Activated naive CD4-positive, alpha-beta T cell treated with anti-CD3 and anti-CD28 coated beads for 36 hours (primary cell): ENCODE results near the gene PBX1. TPM values are rescaled to one million over a fixed set of nuclear protein-coding genes. Genes with fewer than 3 reads are reported as not detected.

Experiments
- CTCF ChIA-PET: fragments of 350-600 bp; sonication (Branson Sonifier 250); formaldehyde crosslinking; loops from one replicate; lab custom pipeline; 2021; ENCODE audit warnings: antibody characterized with exemption; lab: Charles Lee
- DNase-seq: peaks from one replicate; pipeline ENCODE4 v3.0.0-alpha.2; 2020
- H3K27ac Mint-ChIP-seq: one replicate; pipeline ENCODE4 v1.8.0; 2021; ENCODE audit warnings: mild to moderate bottlenecking, mixed read lengths
- H3K27me3 Mint-ChIP-seq: one replicate; pipeline ENCODE4 v1.8.0; 2021; ENCODE audit warnings: low read depth, mixed read lengths
- H3K36me3 Mint-ChIP-seq: one replicate; pipeline ENCODE4 v1.8.0; 2021; ENCODE audit warnings: low read depth, mixed read lengths
- H3K4me1 Mint-ChIP-seq: one replicate; pipeline ENCODE4 v1.8.0; 2021; ENCODE audit warnings: low read depth, mixed read lengths
- H3K4me3 Mint-ChIP-seq: one replicate; pipeline ENCODE4 v1.8.0; 2021; ENCODE audit warnings: mild to moderate bottlenecking, moderate library complexity, mixed read lengths
- H3K9me3 Mint-ChIP-seq: one replicate; pipeline ENCODE4 v1.8.0; 2021; ENCODE audit warnings: mixed read lengths
- intact Hi-C: fragments of 100-400 bp; cut with micrococcal nuclease; formaldehyde crosslinking; loops from one replicate; pipeline ENCODE4 v1.15.1; 2023
- total RNA-seq, 2 experiments: library from RNA; stranded (reverse); gene quantifications; one replicate each; pipeline ENCODE4 v1.2.3, GENCODE V29; 2021

Gene PBX1
- total RNA-seq, 2 experiments from 2014 or later, result 0.27 to 0.31 TPM

DNA sequence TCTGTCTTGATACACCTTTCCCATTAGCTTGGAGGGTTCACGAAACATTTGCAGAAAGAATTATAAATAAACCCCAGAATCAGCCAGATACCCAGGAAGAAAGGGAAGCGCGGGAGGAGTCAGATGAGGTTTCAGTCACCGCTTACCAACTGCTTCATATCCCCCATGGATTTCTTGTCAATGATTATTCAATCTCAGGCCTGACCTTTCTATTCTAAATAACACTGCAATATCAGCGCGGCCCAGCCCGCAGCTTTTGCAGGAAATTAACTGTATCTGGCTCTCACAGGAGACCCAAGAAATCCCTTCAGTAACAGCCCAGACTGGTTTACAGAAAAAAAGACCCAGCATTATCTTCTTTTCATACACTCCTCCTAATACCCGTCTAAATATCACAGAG lies 308.6 kb downstream of the PBX1 start:
- Mint-ChIP-seq H3K27me3 (no peaks in the 10 kb centered on the region), H3K4me3 (no peak overlapping the region), H3K9me3 (no peaks in the 10 kb centered on the region), H3K27ac (no peak overlapping the region), H3K36me3 (no peaks in the 10 kb centered on the region), H3K4me1 (no peaks in the 10 kb centered on the region)
- DNase-seq, result no peak
- intact Hi-C loops, result no loop called here
- CTCF ChIA-PET, result no interaction called here

DNA sequence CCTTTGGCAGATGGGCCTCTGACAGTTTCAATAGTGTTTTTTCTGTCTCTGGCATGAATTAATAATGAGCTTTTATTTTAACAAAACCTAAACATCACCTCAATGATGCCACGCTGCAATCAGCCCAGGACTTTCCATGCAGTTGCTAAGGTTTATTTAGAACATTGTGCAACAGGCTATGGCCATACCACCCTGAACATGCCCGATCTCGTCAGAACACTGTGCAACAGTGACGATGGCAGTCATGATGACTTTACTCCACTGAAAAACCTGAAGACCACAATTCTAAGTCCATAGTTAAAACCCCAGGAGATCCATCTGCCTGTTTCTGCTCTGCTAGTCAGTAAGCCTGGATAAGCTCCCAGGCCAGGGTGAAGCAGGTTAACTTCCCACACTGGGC lies 310.0 kb downstream of the PBX1 start:
- H3K4me3 Mint-ChIP-seq, result no peak overlapping the region
- no peaks in the 10 kb centered on the region for H3K36me3 Mint-ChIP-seq
- CTCF ChIA-PET, result no interaction called here
- H3K27me3 Mint-ChIP-seq, result no peaks in the 10 kb centered on the region
- intact Hi-C loops, result no loop called here
- H3K9me3 Mint-ChIP-seq, result no peaks in the 10 kb centered on the region
- H3K4me1 Mint-ChIP-seq, result no peaks in the 10 kb centered on the region
- H3K27ac Mint-ChIP-seq, result no peak overlapping the region
- no peak for DNase-seq

DNA sequence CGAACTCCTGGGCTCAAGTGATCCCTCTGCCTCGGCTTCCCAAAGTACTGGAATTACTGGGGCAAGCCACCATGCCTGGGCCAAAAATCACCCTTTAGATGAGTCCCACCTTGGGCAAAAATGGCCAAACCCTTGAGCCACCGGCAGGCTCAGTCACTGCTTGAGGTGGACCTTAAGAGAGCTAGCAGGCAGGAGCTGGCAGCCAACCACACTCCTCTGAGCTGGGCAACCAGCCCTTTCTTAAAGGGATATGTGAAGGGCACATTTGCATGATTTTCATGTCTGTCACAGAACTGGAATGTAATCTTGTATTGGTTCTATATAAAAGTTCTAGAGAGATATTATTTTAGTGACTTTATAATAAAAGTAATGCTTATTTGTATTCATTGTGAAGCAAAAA lies 316.5 kb downstream of the PBX1 start:
- Mint-ChIP-seq H3K27ac (no peak overlapping the region), H3K4me3 (no peak overlapping the region), H3K27me3 (no peaks in the 10 kb centered on the region), H3K4me1 (no peaks in the 10 kb centered on the region), H3K36me3 (no peaks in the 10 kb centered on the region), H3K9me3 (no peaks in the 10 kb centered on the region)
- CTCF ChIA-PET, result no interaction called here
- DNase-seq, result no peak
- intact Hi-C loops, result no loop called here

DNA sequence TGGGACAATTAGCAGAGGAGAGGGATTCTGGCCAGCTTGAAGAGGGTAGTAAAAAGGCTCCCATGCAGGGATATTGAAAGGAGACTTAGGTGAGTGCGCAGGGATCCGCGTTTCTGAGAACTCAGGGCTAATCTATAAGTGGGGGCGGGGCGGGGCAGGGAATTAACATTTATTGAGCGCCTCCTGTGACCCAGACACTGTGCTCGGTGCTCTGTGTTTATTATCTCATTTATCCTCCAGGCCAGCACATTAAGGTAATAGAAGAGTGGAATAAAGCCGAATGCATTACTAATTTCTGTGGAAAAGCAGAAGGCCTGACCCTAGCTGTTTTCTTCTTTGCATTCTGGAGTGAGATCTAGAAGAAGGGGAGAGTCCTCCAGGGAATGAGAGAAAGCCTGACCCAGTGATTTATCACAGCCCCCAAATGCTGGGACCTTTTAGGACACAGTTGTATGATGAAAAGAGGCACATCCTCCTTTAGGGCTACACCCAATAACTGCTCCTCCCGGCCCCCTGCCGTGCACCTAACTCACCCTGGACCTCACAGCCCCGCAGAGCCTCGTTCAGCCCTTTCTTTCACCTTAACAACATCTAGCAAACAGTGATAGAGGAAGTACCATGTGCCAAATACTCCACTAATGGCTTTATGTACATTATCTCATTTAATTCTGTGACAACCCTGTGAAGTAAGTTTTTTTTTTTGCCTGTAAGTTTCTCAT lies 317.6 kb downstream of the PBX1 start:
- no peak overlapping the region for H3K4me3 Mint-ChIP-seq
- H3K27me3 Mint-ChIP-seq, result no peaks in the 10 kb centered on the region
- H3K9me3 Mint-ChIP-seq, result no peaks in the 10 kb centered on the region
- no peaks in the 10 kb centered on the region for H3K36me3 Mint-ChIP-seq
- H3K4me1 Mint-ChIP-seq, result no peaks in the 10 kb centered on the region
- no peak overlapping the region for H3K27ac Mint-ChIP-seq
- DNase-seq, result no peak
- CTCF ChIA-PET, result no interaction called here
- intact Hi-C loops, result no loop called here

DNA sequence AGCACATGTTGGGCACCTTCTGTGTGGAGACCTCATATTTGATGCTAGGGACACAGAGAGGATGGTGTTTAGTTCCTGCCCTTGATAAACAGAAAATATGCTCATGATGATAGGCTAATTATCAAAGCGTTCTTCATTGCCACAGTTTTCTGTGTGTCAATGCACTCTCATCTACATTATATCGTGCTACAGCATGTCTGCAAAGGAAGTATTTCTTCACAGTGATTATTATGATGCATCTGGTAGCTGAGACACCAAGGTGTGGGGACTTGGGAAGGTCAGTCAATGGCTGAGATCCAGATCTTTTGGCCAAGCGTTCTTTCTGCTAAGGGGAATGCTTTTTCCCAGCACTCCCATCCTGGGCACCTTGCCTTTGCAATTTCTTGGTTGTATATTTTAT lies 321.2 kb downstream of the PBX1 start:
- no peaks in the 10 kb centered on the region for H3K9me3 Mint-ChIP-seq
- H3K4me3 Mint-ChIP-seq, result no peak overlapping the region
- CTCF ChIA-PET, result no interaction called here
- no peaks in the 10 kb centered on the region for H3K27me3 Mint-ChIP-seq
- H3K27ac Mint-ChIP-seq, result no peak overlapping the region
- DNase-seq, result no peak
- intact Hi-C loops, result no loop called here
- no peaks in the 10 kb centered on the region for H3K4me1 Mint-ChIP-seq
- no peaks in the 10 kb centered on the region for H3K36me3 Mint-ChIP-seq

DNA sequence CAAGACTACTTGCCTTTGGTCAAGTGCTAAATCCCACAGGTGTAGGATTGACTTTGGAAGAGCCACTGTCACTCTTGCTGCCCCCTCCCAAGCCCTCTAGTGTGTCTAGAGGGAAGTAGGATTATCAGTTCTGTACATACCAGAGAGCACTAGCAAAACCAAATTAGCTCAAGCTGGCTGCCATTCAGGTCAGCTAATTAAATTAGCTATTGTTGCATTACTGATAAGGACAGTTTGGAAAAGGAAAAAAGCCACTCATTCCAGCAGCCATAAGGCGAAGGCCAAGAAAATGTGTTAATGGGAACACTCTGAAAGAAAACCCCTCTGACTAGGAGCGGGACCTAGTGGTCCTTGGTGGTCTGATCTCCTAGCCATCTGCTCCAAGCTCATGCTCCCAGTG lies 321.7 kb downstream of the PBX1 start:
- Mint-ChIP-seq H3K4me1 (no peaks in the 10 kb centered on the region), H3K27ac (no peak overlapping the region), H3K4me3 (no peak overlapping the region), H3K9me3 (no peaks in the 10 kb centered on the region), H3K27me3 (no peaks in the 10 kb centered on the region), H3K36me3 (no peaks in the 10 kb centered on the region)
- intact Hi-C loops, result no loop called here
- DNase-seq, result no peak
- CTCF ChIA-PET, result no interaction called here

DNA sequence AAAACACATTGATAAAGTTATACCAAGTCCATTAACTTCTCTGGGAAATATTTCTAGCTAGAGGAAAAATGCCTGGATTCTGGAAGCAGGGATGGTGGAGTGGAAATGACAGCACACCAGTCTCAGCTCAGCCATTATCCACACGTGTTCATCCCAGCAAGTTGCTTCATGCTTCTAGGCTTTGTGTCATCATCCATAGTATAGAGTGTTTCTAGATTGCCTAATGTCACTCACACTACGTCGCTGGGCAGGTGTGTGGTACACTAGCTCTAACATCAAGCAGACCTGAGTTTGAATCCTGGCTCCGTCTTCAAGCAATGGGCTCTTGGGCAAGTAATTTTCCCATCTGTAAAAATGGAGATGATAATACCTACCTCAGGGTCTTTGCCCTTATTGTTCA lies 326.3 kb downstream of the PBX1 start:
- DNase-seq, result no peak
- Mint-ChIP-seq H3K36me3 (no peaks in the 10 kb centered on the region), H3K9me3 (no peaks in the 10 kb centered on the region), H3K4me3 (no peak overlapping the region), H3K4me1 (no peaks in the 10 kb centered on the region), H3K27ac (no peak overlapping the region), H3K27me3 (no peaks in the 10 kb centered on the region)
- intact Hi-C loops, result no loop called here
- CTCF ChIA-PET, result no interaction called here

DNA sequence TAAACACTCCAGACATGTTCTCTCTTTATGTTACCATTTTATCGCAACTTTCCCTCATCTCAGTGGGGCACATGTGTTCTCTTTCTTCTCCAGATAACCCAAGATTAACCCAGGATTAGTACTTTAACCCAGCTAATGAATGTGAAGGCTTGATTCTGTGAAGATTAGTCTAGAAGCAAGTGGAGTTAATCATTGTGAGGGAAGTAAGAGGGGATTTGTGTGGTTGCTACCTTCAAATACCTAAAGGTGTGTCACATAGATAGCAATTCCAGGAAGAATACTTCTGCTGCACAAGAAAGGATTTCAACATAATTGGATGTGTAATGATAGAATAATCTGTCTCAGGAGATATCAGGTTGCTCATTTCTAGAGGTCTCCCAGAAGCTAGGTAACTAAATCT lies 327.1 kb downstream of the PBX1 start:
- H3K36me3 Mint-ChIP-seq, result no peaks in the 10 kb centered on the region
- no peaks in the 10 kb centered on the region for H3K9me3 Mint-ChIP-seq
- H3K27ac Mint-ChIP-seq, result no peak overlapping the region
- H3K4me1 Mint-ChIP-seq, result no peaks in the 10 kb centered on the region
- CTCF ChIA-PET, result no interaction called here
- intact Hi-C loops, result no loop called here
- no peak overlapping the region for H3K4me3 Mint-ChIP-seq
- DNase-seq, result no peak
- no peaks in the 10 kb centered on the region for H3K27me3 Mint-ChIP-seq

DNA sequence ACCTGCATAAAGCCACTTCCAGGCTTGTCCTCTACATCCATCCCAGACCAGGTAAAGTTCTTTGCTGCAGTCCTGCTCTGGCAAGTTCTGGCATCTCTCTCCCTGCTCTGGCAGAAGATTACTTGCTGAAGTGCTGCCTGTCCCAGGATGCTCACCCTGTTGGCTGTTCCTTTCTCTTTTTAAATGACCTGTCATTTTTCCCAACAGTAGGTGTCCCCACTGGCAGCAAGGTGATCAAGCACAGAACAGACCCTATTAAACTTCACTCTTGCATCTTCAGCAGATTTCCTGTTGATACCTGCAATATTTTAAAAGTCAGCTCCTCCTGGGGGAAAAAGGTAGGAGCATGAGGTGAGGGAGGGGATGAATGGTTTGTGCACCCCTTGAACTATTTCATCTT lies 332.6 kb downstream of the PBX1 start:
- Mint-ChIP-seq H3K36me3 (no peaks in the 10 kb centered on the region), H3K27ac (no peak overlapping the region), H3K4me3 (no peak overlapping the region), H3K9me3 (no peaks in the 10 kb centered on the region), H3K27me3 (no peaks in the 10 kb centered on the region), H3K4me1 (no peaks in the 10 kb centered on the region)
- CTCF ChIA-PET, result interaction anchor here (1.5 kb wide), 1 partner anchor 23 kb away, joined by 3 read pairs; no protein-coding TSS in a partner anchor
- no peak for DNase-seq
- intact Hi-C loops, result no loop called here

DNA sequence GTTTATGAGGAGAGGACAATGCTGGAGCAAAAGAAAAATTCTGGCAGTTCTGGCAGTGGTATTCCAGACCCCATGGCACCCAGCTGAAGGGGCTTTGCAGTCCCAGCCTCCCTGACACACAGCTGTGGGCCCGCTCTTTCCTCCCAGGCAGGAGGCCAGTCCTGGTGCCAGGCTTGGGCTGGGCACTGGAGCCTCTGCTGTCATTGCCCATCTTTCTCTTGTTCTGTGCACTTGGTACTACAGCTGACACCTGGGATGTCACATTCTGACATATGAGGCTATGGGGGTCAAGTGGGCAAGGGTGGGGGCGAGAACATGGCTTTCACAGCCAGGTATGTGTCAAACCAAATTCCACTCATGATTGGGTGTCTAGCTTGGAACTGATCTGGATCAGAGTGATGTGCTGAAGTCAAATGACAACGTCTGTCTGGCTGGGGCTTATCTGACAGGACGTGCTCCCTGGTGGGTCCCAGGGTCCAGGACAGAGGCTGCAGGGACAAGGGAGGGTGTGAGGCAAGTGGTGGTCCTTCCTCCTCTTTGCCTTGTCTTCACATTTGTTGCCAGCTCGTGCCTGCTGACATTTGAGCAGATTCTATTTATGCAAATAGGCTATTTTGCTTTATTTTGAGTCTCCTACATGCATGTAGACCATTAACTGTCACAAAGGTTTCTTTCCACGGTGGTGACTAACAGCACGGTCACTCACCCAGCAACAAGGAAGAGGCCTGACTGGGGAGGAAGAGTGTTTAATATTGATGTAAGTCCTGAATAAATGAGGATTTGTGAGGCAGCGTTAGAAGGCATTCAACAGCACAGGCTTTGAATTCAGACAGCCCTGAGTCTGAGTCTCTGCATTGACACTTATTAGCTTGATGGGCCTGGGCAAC lies 336.3 kb downstream of the PBX1 start:
- no peak overlapping the region for H3K4me3 Mint-ChIP-seq
- H3K27ac Mint-ChIP-seq, result no peak overlapping the region
- CTCF ChIA-PET, result no interaction called here
- H3K4me1 Mint-ChIP-seq, result no peaks in the 10 kb centered on the region
- DNase-seq, result no peak
- no peaks in the 10 kb centered on the region for H3K27me3 Mint-ChIP-seq
- intact Hi-C loops, result no loop called here
- no peaks in the 10 kb centered on the region for H3K36me3 Mint-ChIP-seq
- peaks cover 5% of the 10 kb centered on the region for H3K9me3 Mint-ChIP-seq

DNA sequence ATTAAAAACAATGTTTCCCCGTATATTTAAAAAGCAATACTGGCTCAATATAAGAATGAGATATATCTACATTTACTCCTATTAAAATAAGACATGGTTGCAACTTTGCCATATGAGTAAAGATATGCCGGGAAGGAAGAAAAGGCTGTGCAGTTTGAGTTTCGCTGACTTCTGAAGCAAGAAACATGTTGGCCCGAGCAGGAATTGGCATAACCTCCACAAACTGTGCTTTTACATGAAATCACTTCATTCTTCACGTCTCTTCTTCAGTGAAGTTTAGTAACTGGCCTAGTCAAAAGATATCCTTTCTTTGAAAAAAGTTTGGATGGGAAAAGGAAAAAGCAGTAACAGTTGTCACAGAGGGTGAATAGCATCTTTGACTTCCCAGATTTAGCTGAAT lies 342.0 kb downstream of the PBX1 start:
- no peaks in the 10 kb centered on the region for H3K36me3 Mint-ChIP-seq
- intact Hi-C loops, result no loop called here

More for the DNA sequence above, 342.0 kb downstream of the PBX1 start:
- CTCF ChIA-PET, result no interaction called here
- H3K9me3 Mint-ChIP-seq, result peaks cover 5% of the 10 kb centered on the region
- no peak overlapping the region for H3K27ac Mint-ChIP-seq
- no peak overlapping the region for H3K4me3 Mint-ChIP-seq
- no peaks in the 10 kb centered on the region for H3K4me1 Mint-ChIP-seq
- no peaks in the 10 kb centered on the region for H3K27me3 Mint-ChIP-seq
- no peak for DNase-seq
